Measurements from ENCODE around the gene ZSCAN22. TPM values are rescaled to one million over a fixed set of nuclear protein-coding genes. Genes with fewer than 3 reads are reported as not detected.

Gene ZSCAN22
- total and polyA plus RNA-seq, 8 donors = 0.65 to 2.5 (median 1.2) TPM

DNA sequence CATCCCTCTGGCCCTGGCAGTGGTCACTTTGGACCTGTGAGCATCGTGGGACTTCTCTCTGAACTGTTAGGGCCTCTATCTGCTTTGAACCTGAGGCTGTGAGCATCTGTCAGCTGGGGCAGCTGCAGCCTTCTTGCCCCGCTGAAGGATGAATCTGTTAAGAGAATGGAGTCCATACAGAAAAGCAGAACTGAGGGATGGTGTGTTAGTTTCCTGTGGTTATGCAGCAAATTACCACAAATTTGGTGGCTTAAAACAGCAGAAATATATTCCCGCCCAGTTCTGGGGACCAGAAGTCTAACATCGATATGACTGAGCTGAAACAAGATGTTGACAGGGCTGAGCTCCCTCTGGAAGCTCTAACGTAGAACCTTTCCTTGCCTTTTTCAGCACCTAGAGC is 37.4 kb downstream of the ZSCAN22 start:
- H3K27ac ChIP-seq = no peak overlapping the region
- WGBS, 2 donors = 89 to 91% methylated on average over 5 of the region's 5 CpGs
- intact Hi-C loops (cut with DNase I) = no loop called here
- no peak for DNase-seq
- H3K27me3 ChIP-seq = no peaks in the 10 kb centered on the region
- ATAC-seq = no peak
- TF ChIP-seq CTCF (IDR thresholded peaks at IDR 0.05) = no peak
- H3K4me1 ChIP-seq = no peaks in the 10 kb centered on the region
- H3K9me3 ChIP-seq = no peaks in the 10 kb centered on the region
- FAIRE-seq = no peak
- no peak overlapping the region for H3K4me3 ChIP-seq
- H3K36me3 ChIP-seq = no peaks in the 10 kb centered on the region

- no peak overlapping the region for H3K4me3 ChIP-seq
- intact Hi-C loops (cut with DNase I) = no loop called here
- no peaks in the 10 kb centered on the region for H3K36me3 ChIP-seq
- H3K9me3 ChIP-seq = no peaks in the 10 kb centered on the region
- TF ChIP-seq CTCF (IDR thresholded peaks at IDR 0.05) = no peak
- FAIRE-seq = no peak
- ATAC-seq = no peak
- 88 to 90% methylated on average over 32 of the region's 32 CpGs for WGBS, 2 donors
- no peaks in the 10 kb centered on the region for H3K27me3 ChIP-seq
- no peak for DNase-seq
- no peaks in the 10 kb centered on the region for H3K4me1 ChIP-seq
- no peak overlapping the region for H3K27ac ChIP-seq
Observed at GRCh38 chr19:58366585-58367430, 40.0 kb downstream of the ZSCAN22 start.

DNA sequence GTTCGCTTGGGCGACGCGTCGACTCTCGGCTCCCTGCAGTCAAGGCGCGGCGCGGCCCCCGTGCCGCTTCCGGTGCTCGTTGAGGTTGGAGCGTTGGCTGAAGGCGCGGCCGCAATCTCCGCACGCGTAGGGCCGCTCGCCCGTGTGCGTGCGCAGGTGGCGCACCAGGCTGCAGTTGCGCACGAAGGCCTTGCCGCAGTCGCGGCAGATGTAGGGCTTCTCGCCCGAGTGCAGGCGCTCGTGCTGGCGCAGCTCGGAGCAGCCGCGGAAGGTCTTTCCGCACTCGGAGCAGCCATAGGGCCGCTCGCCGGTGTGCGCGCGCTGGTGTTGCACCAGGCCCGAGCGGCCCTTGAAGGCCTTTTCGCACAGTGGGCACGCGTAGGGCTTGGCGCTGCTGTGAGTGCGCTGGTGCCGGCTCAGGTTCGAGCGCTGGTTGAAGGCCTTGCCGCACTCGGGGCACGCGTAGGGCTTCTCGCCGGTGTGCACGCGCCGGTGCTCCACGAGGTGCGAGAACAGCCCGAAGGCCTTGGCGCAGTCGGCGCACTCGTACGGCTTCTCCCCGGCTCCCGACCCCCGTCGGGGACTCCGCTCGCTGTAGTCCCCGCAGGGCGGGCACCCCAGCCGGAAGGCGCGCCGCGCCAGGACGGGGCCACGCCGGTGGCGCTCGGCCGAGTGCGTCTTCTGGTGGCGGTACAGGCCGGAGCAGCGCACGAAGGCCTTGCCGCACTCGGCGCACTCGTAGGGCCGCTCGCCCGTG is 41.1 kb downstream of the ZSCAN22 start:
- no peak for TF ChIP-seq CTCF (IDR thresholded peaks at IDR 0.05)
- no peak for DNase-seq

DNA sequence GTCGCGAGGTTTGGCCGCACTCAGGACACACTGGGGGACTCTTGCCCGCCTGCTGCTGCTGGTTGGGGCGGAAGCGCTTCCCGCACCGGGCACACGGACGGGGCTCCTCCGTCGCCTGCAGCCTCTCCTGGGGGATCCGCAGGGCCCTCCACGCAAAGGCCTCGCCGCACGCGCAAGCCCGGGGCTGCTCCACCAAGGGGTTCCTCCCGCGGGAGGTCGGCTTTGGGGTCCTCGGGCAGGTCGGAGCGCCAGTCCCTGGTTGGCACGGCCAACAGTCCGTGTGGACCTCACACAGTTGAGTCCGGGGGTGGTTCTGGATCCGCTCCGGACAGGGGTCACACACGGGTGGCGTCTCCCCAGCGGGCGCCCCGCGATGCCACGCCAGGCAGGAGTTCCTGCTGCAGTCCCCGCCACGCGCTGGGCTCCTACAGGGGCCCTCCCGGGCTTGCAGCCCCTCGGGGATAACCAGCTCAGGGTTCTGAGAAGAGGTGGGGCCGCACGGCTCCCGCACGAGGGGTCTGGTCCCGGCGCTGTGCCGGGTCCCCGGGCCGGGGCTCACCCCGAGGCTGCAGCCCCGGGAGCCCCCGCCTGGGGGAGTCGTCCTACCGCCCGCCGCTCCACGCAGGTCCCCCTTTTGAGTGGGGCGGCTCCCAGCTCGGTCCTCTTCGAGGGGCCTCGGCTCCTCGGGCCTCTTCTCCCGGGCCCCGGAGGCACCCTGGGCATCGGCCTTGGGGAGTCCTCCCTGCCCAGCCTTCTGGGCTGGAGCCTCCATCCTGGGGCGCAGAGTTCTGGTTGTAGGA is 42.0 kb downstream of the ZSCAN22 start:
- 90 to 91% methylated on average over 67 to 68 of the region's 68 CpGs for WGBS, 2 donors
- H3K9me3 ChIP-seq = no peaks in the 10 kb centered on the region
- no peaks in the 10 kb centered on the region for H3K4me1 ChIP-seq
- FAIRE-seq (no peak), ATAC-seq (no peak), DNase-seq (peak in 1 of 6 donors; percentile 73)
- intact Hi-C loops (cut with DNase I) = no loop called here
- no peaks in the 10 kb centered on the region for H3K36me3 ChIP-seq
- H3K27ac ChIP-seq = no peak overlapping the region
- no peak overlapping the region for H3K4me3 ChIP-seq
- no peaks in the 10 kb centered on the region for H3K27me3 ChIP-seq
- TF ChIP-seq CTCF (IDR thresholded peaks at IDR 0.05) = no peak

More for the DNA sequence above, 41.1 kb downstream of the ZSCAN22 start:
- H3K27ac ChIP-seq = no peak overlapping the region
- WGBS, 2 donors = 83 to 86% methylated on average over 103 to 106 of the region's 106 CpGs
- no peaks in the 10 kb centered on the region for H3K36me3 ChIP-seq
- FAIRE-seq = no peak
- intact Hi-C loops (cut with DNase I) = no loop called here
- H3K4me1 ChIP-seq = no peaks in the 10 kb centered on the region
- H3K9me3 ChIP-seq = no peaks in the 10 kb centered on the region
- no peaks in the 10 kb centered on the region for H3K27me3 ChIP-seq
- H3K4me3 ChIP-seq = no peak overlapping the region
- ATAC-seq = no peak

Data from pancreas (tissue), 10 donors.